HepG2 (cell line): ENCODE results near the gene INPP5K. TPM values are rescaled to one million over a fixed set of nuclear protein-coding genes. Genes with fewer than 3 reads are reported as not detected.

ENCODE experiments used
- ATAC-seq: fragments of 200-7000 bp; cut with Tn5 transposase; 3 replicates; pipeline ENCODE4 v1.9.1; 2020; ENCODE audit warnings: mild to moderate bottlenecking, moderate library complexity
- BruUV-seq: library from RNA; stranded (reverse); fragments of 400-500 nt; replicated peaks from 2 replicates; lab custom pipeline; 2021; lab: Mats Ljungman, UMichigan
- CTCF ChIA-PET: fragments of 300-600 bp; formaldehyde crosslinking; extraction: SDS; loops from one replicate; lab custom pipeline; 2021; ENCODE audit warnings: low total read pairs, inconsistent platforms, low intra/inter-chr PET ratio; lab: Yijun Ruan, JAX
- POLR2A ChIA-PET: fragments of 350-600 bp; sonication (Branson Sonifier 250); formaldehyde crosslinking; loops from one replicate; lab custom pipeline; 2020; ENCODE audit warnings: antibody characterized with exemption, inconsistent platforms; lab: Yijun Ruan, JAX
- DNase-seq: peaks from one replicate; pipeline ENCODE4 v3.0.0-alpha.2; 2015; ENCODE audit warnings: low spot score
- FAIRE-seq: peaks from 3 replicates; lab custom pipeline; 2011; peaks lifted over from hg19 to GRCh38; lab: Jason Lieb, UNC
- H2AFZ ChIP-seq: one replicate; pipeline ENCODE4 v1.6.1; 2011; ENCODE audit warnings: low read length, inconsistent platforms
- H3K27ac ChIP-seq: fragments of 300-600 bp; 3 replicates; pipeline ENCODE4 v1.8.0; 2011; ENCODE audit warnings: mixed run types, mild to moderate bottlenecking, mixed read lengths, low read length, inconsistent platforms; ENCODE audit not compliant: insufficient read depth; ENCODE audit errors: extremely low read length
- H3K27me3 ChIP-seq, 2 experiments: fragments of 200-600 bp in 1 of 2; 2 replicates in 1 of 2; 3 replicates in 1 of 2; pipeline versions ENCODE4 v1.6.0 to v1.8.0; 2011; ENCODE audit warnings: low read length in 2 of 2, mild to moderate bottlenecking in 2 of 2, moderate library complexity in 2 of 2, inconsistent platforms in 1 of 2; ENCODE audit not compliant: insufficient read depth in 2 of 2, control insufficient read depth in 1 of 2
- H3K36me3 ChIP-seq, 2 experiments: fragments of 200-600 bp in 1 of 2; replicated peaks in 1 of 2; 2 replicates in 1 of 2; 3 replicates in 1 of 2; pipeline versions ENCODE4 v1.5.1 to v1.8.0; 2011; ENCODE audit warnings: low read length in 2 of 2, inconsistent platforms in 1 of 2; ENCODE audit not compliant: insufficient read depth in 2 of 2, control insufficient read depth in 1 of 2
- H3K4me1 ChIP-seq: 2 replicates; pipeline ENCODE4 v1.5.1; 2012; ENCODE audit warnings: low read length, inconsistent platforms; ENCODE audit not compliant: insufficient read depth
- H3K4me2 ChIP-seq: 2 replicates; pipeline ENCODE4 v1.6.0; 2011; ENCODE audit warnings: low read depth, low read length, inconsistent platforms
- H3K4me3 ChIP-seq, 3 experiments: fragments of 200-600 bp in 1 of 3; sonication (generic), shearing (Covaris generic) in 1 of 3; replicated peaks in 1 of 3; 2 replicates each; pipeline ENCODE4 v1.5.1; 2011 to 2016; ENCODE audit warnings: low read length in 3 of 3, inconsistent platforms in 2 of 3, low read depth in 2 of 3, mild to moderate bottlenecking in 2 of 3, control low read depth in 1 of 3, mixed read lengths in 1 of 3; ENCODE audit not compliant: insufficient read depth in 1 of 3
- H3K79me2 ChIP-seq: one replicate; pipeline ENCODE4 v1.6.1; 2011; ENCODE audit warnings: low read length, inconsistent platforms; ENCODE audit not compliant: insufficient read depth
- H3K9ac ChIP-seq: 2 replicates; pipeline ENCODE4 v1.6.0; 2011; ENCODE audit warnings: mild to moderate bottlenecking, low read depth, low read length, inconsistent platforms; ENCODE audit not compliant: insufficient read depth
- H3K9me3 ChIP-seq: 2 replicates; pipeline ENCODE4 v1.5.1; 2012; ENCODE audit warnings: mild to moderate bottlenecking, low read length
- H4K20me1 ChIP-seq: 2 replicates; pipeline ENCODE4 v1.6.0; 2011; ENCODE audit warnings: inconsistent platforms, mild to moderate bottlenecking, low read length, moderate library complexity; ENCODE audit not compliant: insufficient read depth
- HNRNPUL1 ChIP-seq: fragments of 200-400 bp; formaldehyde crosslinking; IDR thresholded peaks from 2 replicates; pipeline ENCODE4 v1.6.1; 2017; ENCODE audit warnings: low read depth, mild to moderate bottlenecking, low read length, moderate library complexity
- KLF6 ChIP-seq: IDR thresholded peaks from 2 replicates; pipeline ENCODE4 v1.8.0; 2016; ENCODE audit warnings: missing biosample characterization, missing genetic modification reagents
- NFE2L1 ChIP-seq: sonication (generic); formaldehyde crosslinking; IDR thresholded peaks from 2 replicates; pipeline ENCODE4 v1.4.0; 2020; ENCODE audit warnings: missing genetic modification reagents, mild to moderate bottlenecking, borderline replicate concordance
- NR0B2 ChIP-seq: sonication (generic); formaldehyde crosslinking; IDR thresholded peaks from 2 replicates; pipeline ENCODE4 v1.4.0; 2020; ENCODE audit warnings: mild to moderate bottlenecking, missing genetic modification reagents
- PATZ1 ChIP-seq: sonication (generic); formaldehyde crosslinking; IDR thresholded peaks from 2 replicates; pipeline ENCODE4 v1.4.0; 2020; ENCODE audit warnings: missing genetic modification reagents
- RAD21 ChIP-seq: fragments of 450-650 bp; formaldehyde crosslinking; IDR thresholded peaks from 2 replicates; pipeline ENCODE4 v1.5.0; 2020; ENCODE audit warnings: mild to moderate bottlenecking
- TFE3 ChIP-seq: IDR thresholded peaks from 2 replicates; pipeline ENCODE4 v1.6.1; 2016
- TMF1 ChIP-seq: sonication (generic); formaldehyde crosslinking; IDR thresholded peaks from 2 replicates; pipeline ENCODE4 v1.8.1; 2022; ENCODE audit warnings: low read depth, missing genetic modification reagents
- UBTF ChIP-seq: sonication (generic); formaldehyde crosslinking; IDR thresholded peaks from 2 replicates; pipeline ENCODE4 v1.4.0; 2020; ENCODE audit warnings: mild to moderate bottlenecking, missing genetic modification reagents
- ZBTB25 ChIP-seq: IDR thresholded peaks from 2 replicates; pipeline ENCODE4 v1.6.1; 2018; ENCODE audit warnings: missing genetic modification reagents
- ZNF577 ChIP-seq: sonication (generic); formaldehyde crosslinking; IDR thresholded peaks from 2 replicates; pipeline ENCODE4 v1.4.0; 2020; ENCODE audit warnings: mild to moderate bottlenecking, low read depth, missing genetic modification reagents, borderline replicate concordance
- ZNF777 ChIP-seq: sonication (generic); formaldehyde crosslinking; IDR thresholded peaks from 2 replicates; pipeline ENCODE4 v1.4.0; 2020; ENCODE audit warnings: missing genetic modification reagents
- WGBS: methylation state at CpG from one replicate; pipeline ENCODE4 v1.1.6; 2017; ENCODE audit warnings: low lambda C conversion rate; 5-methylcytosine and 5-hydroxymethylcytosine counted together
- in situ Hi-C: cut with HindIII; loops from 2 replicates; pipeline ENCODE4 v1.10.0; 2017; ENCODE audit warnings: low pct_unique_long_range_greater_than_20kb; ENCODE audit not compliant: extremely low pct_ligation_motif_present
- intact Hi-C: fragments of 100-400 bp; cut with micrococcal nuclease; formaldehyde crosslinking; loops from one replicate; pipeline ENCODE4 v1.10.0; 2022; ENCODE audit not compliant: unreplicated experiment
- polyA plus RNA-seq, 8 experiments: library from polyadenylated mRNA; depleted of rRNA in 3 of 8; stranded (reverse) in 7 of 8; unstranded in 1 of 8; fragments of >200 nt; fragmentation: Illumina TruSeq in 4 of 8; extraction: Trizol in 4 of 8; gene quantifications; 2 replicates each; pipeline versions ENCODE4 v1.2.1 to v1.2.3, GENCODE V29; 2011 to 2016; ENCODE audit warnings: low read depth in 4 of 8, missing spikeins in 1 of 8, mixed read lengths in 1 of 8; ENCODE audit not compliant: insufficient read depth in 1 of 8
- total RNA-seq, 5 experiments: library from RNA; depleted of rRNA; stranded (reverse); fragments of >200 nt; fragmentation: Illumina TruSeq; extraction: Trizol; gene quantifications; 2 replicates each; pipeline ENCODE4 v1.2.3, GENCODE V29; 2016; ENCODE audit warnings: low read depth in 1 of 5

INPP5K gene
- total and polyA plus RNA-seq, 2 of the 13 experiments (the other 11 are each of a cell fraction or from before 2014, with no cell fraction given): 4.8 to 9.6 TPM

GRCh38 chr17:1562176-1562643, 45.8 kb upstream of the INPP5K start (continued):
- TF ChIP-seq TFE3 (CRISPR knock-in tag): no peak
- TF ChIP-seq ZNF777 (CRISPR knock-in tag): peak; percentile 28; the same call in 1 of the 2 replicates

GRCh38 chr17:1561420-1562175, 45.2 kb upstream of the INPP5K start:
- 0 out of 5 replicates have a peak, but pooled peaks cover 0 to 7% of the 10 kb centered on the region in 2 experiments for H3K27me3 ChIP-seq
- peak overlapping the region; percentile 82 for H3K9ac ChIP-seq
- H3K79me2 ChIP-seq: peaks cover 39% of the 10 kb centered on the region
- no peak overlapping the region for H2AFZ ChIP-seq
- peak overlapping the region; percentile 79 to 91 (median 91) for H3K4me3 ChIP-seq
- H3K36me3 ChIP-seq: peaks cover 0 to 10% of the 10 kb centered on the region in 2 experiments; a peak in 3 of 5 replicates
- WGBS: 2% methylated on average over 40 of the region's 47 CpGs
- no peak for FAIRE-seq
- peaks cover 6% of the 10 kb centered on the region; the same call in 1 of the 2 replicates for H4K20me1 ChIP-seq
- BruUV-seq: no TSS peak
- in situ Hi-C loops (no loop called here), intact Hi-C loops (loop anchor here (5.0 kb wide), 1 partner anchor 44 kb away; the partner anchor contains the start of gene INPP5K)
- ChIA-PET CTCF (no interaction called here), POLR2A (interaction anchor here (1.6 kb wide), 1 partner anchor 15 kb away, joined by 3 read pairs; no protein-coding TSS in a partner anchor)
- peaks cover 47% of the 10 kb centered on the region for H3K4me1 ChIP-seq
- ATAC-seq: peak; percentile 68
- H3K27ac ChIP-seq: peak overlapping the region; percentile 54
- H3K4me2 ChIP-seq: peak overlapping the region; percentile 93
- no peak for DNase-seq
- no peaks in the 10 kb centered on the region for H3K9me3 ChIP-seq
- TF ChIP-seq ZBTB25 (CRISPR knock-in tag) (no peak), TMF1 (peak; percentile 33; the same call in 1 of the 2 replicates), NR0B2 (0 out of 2 replicates have a peak, but pooled peaks have one; percentile 56), RAD21 (CRISPR knock-in tag) (peak; percentile 52), KLF6 (no peak), UBTF (peak; percentile 96), NFE2L1 (no peak), ZNF577 (CRISPR knock-in tag) (no peak), HNRNPUL1 (no peak), PATZ1 (0 out of 2 replicates have a peak, but pooled peaks have one; percentile 4)
